HepG2 (cell line): ENCODE data around the gene SLC35B2. TPM values are rescaled to one million over a fixed set of nuclear protein-coding genes. Genes with fewer than 3 reads are reported as not detected.

Experiments used
- ELF4 ChIP-seq: sonication (generic); formaldehyde crosslinking; IDR thresholded peaks from 2 replicates; pipeline ENCODE4 v1.5.0; 2020; ENCODE audit warnings: missing genetic modification reagents, mild to moderate bottlenecking, moderate library complexity, borderline replicate concordance
- FIP1L1 ChIP-seq: fragments of 200-400 bp; formaldehyde crosslinking; IDR thresholded peaks from 2 replicates; pipeline ENCODE4 v1.6.1; 2018; ENCODE audit warnings: low read depth, mild to moderate bottlenecking, low read length, moderate library complexity, borderline replicate concordance; ENCODE audit not compliant: insufficient read depth
- HDAC6 ChIP-seq: fragments of 200-600 bp; sonication (generic); IDR thresholded peaks from 2 replicates; pipeline ENCODE4 v1.7.0; 2017; ENCODE audit warnings: mild to moderate bottlenecking, antibody characterized with exemption, low read length, low read depth
- MIER2 ChIP-seq: IDR thresholded peaks from 2 replicates; pipeline ENCODE4 v1.6.1; 2016; ENCODE audit warnings: missing biosample characterization, missing genetic modification reagents
- PTBP1 ChIP-seq: fragments of 200-400 bp; formaldehyde crosslinking; IDR thresholded peaks from 2 replicates; pipeline ENCODE4 v1.6.1; 2018; ENCODE audit warnings: low read length, low read depth; ENCODE audit not compliant: poor library complexity, severe bottlenecking
- RBFOX2 ChIP-seq: fragments of 200-400 bp; formaldehyde crosslinking; IDR thresholded peaks from 2 replicates; pipeline ENCODE4 v1.6.1; 2017; ENCODE audit warnings: low read depth, mild to moderate bottlenecking, low read length
- ZNF124 ChIP-seq: sonication (generic); formaldehyde crosslinking; IDR thresholded peaks from 2 replicates; pipeline ENCODE4 v1.4.0; 2020; ENCODE audit warnings: missing genetic modification reagents
- ZNF367 ChIP-seq: sonication (generic); formaldehyde crosslinking; IDR thresholded peaks from 2 replicates; pipeline ENCODE4 v1.4.0; 2020; ENCODE audit warnings: missing genetic modification reagents, borderline replicate concordance
- ZNF430 ChIP-seq: sonication (generic); formaldehyde crosslinking; IDR thresholded peaks from 2 replicates; pipeline ENCODE4 v1.9.0; 2021; ENCODE audit warnings: mild to moderate bottlenecking, missing genetic modification reagents
- ZNF589 ChIP-seq: sonication (generic); formaldehyde crosslinking; conservative IDR thresholded peaks from 2 replicates; pipeline ENCODE4 v1.8.0; 2022; ENCODE audit warnings: mild to moderate bottlenecking, moderate library complexity, missing genetic modification reagents
- ZNF607 ChIP-seq: sonication (generic); formaldehyde crosslinking; IDR thresholded peaks from 2 replicates; pipeline ENCODE4 v1.5.1; 2020; ENCODE audit warnings: missing genetic modification reagents, mild to moderate bottlenecking, borderline replicate concordance
- polyA plus RNA-seq, 8 experiments: library from polyadenylated mRNA; depleted of rRNA in 3 of 8; stranded (reverse) in 7 of 8; unstranded in 1 of 8; fragments of >200 nt; fragmentation: Illumina TruSeq in 4 of 8; extraction: Trizol in 4 of 8; gene quantifications; 2 replicates each; pipeline versions ENCODE4 v1.2.1 to v1.2.3, GENCODE V29; 2011 to 2016; ENCODE audit warnings: low read depth in 4 of 8, missing spikeins in 1 of 8, mixed read lengths in 1 of 8; ENCODE audit not compliant: insufficient read depth in 1 of 8
- total RNA-seq, 5 experiments: library from RNA; depleted of rRNA; stranded (reverse); fragments of >200 nt; fragmentation: Illumina TruSeq; extraction: Trizol; gene quantifications; 2 replicates each; pipeline ENCODE4 v1.2.3, GENCODE V29; 2016; ENCODE audit warnings: low read depth in 1 of 5
- TF ChIP-seq, protein P1 (sequence below): sonication (generic); formaldehyde crosslinking; IDR thresholded peaks from 2 replicates; pipeline ENCODE4 v1.4.0; 2020; ENCODE audit warnings: low read depth, mild to moderate bottlenecking, missing genetic modification reagents
- TF ChIP-seq, protein P2 (sequence below): sonication (generic); formaldehyde crosslinking; IDR thresholded peaks from 2 replicates; pipeline ENCODE4 v1.4.0; 2020; ENCODE audit warnings: missing genetic modification reagents
- TF ChIP-seq, protein P3 (sequence below): IDR thresholded peaks from 2 replicates; pipeline ENCODE4 v1.6.1; 2016; ENCODE audit warnings: low read depth
- TF ChIP-seq, protein P4 (sequence below): IDR thresholded peaks from 2 replicates; pipeline ENCODE4 v1.6.1; 2016; ENCODE audit warnings: mild to moderate bottlenecking
- TF ChIP-seq, protein P5 (sequence below): sonication (generic); formaldehyde crosslinking; IDR thresholded peaks from 2 replicates; pipeline ENCODE4 v1.8.0; 2022; ENCODE audit warnings: missing genetic modification reagents, mild to moderate bottlenecking, borderline replicate concordance
- TF ChIP-seq, protein P6 (sequence below): sonication (generic); formaldehyde crosslinking; IDR thresholded peaks from 2 replicates; pipeline ENCODE4 v1.5.0; 2020; ENCODE audit warnings: missing genetic modification reagents
- TF ChIP-seq, protein P7 (sequence below): IDR thresholded peaks from 2 replicates; pipeline ENCODE4 v1.6.1; 2018; ENCODE audit warnings: missing genetic modification reagents

SLC35B2 gene
- total and polyA plus RNA-seq, 2 of the 13 experiments (the other 11 are each of a cell fraction or from before 2014, with no cell fraction given): 61.1 to 148 TPM

DNA sequence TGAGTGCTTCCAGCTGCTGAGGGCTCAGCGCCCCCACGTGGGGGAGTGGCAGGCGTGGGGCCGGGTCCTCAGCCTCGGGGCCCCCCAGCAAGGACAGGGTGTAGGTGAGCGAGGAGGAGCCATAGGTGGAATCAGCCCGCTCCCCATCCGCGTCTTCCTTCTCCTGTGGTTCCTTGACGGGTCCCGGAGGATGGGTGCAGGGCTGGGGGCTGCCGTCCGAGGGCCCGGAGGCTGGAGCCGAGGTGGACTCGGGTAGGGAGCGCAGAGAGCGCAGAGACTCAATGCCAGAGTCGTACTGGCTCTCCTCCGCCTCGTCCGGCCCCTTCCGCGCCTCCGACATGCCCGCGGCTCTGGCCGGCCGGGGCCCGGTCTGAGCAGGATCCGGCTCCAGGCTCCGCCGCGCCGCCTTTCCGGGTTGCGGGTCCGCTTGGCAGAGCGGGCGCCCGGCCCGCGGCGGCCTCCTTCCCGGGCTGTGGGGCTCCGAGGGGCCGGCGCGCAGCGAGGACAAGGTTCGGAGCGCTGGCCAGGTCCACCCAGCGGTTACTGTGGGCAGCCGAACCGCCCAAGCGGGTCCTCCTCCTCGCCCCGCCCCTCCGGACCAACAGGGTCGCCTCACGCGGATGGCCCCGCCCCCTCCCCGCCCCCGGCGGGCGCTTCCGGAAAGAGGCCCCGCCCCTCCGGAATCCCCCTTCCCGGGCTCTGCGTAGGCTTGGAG is 7.8 kb upstream of the SLC35B2 start, which contains the start of gene NFKBIE (continued):
- TF ChIP-seq, protein P1, sequence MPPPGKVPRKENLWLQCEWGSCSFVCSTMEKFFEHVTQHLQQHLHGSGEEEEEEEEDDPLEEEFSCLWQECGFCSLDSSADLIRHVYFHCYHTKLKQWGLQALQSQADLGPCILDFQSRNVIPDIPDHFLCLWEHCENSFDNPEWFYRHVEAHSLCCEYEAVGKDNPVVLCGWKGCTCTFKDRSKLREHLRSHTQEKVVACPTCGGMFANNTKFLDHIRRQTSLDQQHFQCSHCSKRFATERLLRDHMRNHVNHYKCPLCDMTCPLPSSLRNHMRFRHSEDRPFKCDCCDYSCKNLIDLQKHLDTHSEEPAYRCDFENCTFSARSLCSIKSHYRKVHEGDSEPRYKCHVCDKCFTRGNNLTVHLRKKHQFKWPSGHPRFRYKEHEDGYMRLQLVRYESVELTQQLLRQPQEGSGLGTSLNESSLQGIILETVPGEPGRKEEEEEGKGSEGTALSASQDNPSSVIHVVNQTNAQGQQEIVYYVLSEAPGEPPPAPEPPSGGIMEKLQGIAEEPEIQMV (CRISPR knock-in tag): no peak
- TF ChIP-seq ZNF367 (CRISPR knock-in tag): no peak
- TF ChIP-seq FIP1L1: no peak
- TF ChIP-seq, protein P2, sequence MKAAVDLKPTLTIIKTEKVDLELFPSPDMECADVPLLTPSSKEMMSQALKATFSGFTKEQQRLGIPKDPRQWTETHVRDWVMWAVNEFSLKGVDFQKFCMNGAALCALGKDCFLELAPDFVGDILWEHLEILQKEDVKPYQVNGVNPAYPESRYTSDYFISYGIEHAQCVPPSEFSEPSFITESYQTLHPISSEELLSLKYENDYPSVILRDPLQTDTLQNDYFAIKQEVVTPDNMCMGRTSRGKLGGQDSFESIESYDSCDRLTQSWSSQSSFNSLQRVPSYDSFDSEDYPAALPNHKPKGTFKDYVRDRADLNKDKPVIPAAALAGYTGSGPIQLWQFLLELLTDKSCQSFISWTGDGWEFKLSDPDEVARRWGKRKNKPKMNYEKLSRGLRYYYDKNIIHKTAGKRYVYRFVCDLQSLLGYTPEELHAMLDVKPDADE (CRISPR knock-in tag): no peak
- TF ChIP-seq, protein P3, sequence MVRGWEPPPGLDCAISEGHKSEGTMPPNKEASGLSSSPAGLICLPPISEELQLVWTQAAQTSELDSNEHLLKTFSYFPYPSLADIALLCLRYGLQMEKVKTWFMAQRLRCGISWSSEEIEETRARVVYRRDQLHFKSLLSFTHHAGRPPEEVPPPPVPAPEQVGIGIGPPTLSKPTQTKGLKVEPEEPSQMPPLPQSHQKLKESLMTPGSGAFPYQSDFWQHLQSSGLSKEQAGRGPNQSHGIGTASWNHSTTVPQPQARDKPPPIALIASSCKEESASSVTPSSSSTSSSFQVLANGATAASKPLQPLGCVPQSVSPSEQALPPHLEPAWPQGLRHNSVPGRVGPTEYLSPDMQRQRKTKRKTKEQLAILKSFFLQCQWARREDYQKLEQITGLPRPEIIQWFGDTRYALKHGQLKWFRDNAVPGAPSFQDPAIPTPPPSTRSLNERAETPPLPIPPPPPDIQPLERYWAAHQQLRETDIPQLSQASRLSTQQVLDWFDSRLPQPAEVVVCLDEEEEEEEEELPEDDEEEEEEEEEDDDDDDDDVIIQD: no peak
- TF ChIP-seq ZNF589 (CRISPR knock-in tag): no peak
- peak; percentile 74; the same call in 1 of the 2 replicates for TF ChIP-seq ZNF430 (CRISPR knock-in tag)
- no peak for TF ChIP-seq ELF4 (CRISPR knock-in tag)
- no peak; the same call in 1 of the 2 replicates for TF ChIP-seq ZNF124 (CRISPR knock-in tag)
- 0 out of 2 replicates have a peak, but pooled peaks have one; percentile 40 for TF ChIP-seq MIER2
- TF ChIP-seq, protein P4, sequence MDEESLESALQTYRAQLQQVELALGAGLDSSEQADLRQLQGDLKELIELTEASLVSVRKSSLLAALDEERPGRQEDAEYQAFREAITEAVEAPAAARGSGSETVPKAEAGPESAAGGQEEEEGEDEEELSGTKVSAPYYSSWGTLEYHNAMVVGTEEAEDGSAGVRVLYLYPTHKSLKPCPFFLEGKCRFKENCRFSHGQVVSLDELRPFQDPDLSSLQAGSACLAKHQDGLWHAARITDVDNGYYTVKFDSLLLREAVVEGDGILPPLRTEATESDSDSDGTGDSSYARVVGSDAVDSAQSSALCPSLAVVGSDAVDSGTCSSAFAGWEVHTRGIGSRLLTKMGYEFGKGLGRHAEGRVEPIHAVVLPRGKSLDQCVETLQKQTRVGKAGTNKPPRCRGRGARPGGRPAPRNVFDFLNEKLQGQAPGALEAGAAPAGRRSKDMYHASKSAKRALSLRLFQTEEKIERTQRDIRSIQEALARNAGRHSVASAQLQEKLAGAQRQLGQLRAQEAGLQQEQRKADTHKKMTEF (CRISPR knock-in tag): peak; percentile 28; the same call in 1 of the 2 replicates
- TF ChIP-seq RBFOX2: peak; percentile 89
- TF ChIP-seq HDAC6: no peak
- TF ChIP-seq, protein P5, sequence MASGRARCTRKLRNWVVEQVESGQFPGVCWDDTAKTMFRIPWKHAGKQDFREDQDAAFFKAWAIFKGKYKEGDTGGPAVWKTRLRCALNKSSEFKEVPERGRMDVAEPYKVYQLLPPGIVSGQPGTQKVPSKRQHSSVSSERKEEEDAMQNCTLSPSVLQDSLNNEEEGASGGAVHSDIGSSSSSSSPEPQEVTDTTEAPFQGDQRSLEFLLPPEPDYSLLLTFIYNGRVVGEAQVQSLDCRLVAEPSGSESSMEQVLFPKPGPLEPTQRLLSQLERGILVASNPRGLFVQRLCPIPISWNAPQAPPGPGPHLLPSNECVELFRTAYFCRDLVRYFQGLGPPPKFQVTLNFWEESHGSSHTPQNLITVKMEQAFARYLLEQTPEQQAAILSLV: no peak
- TF ChIP-seq, protein P6, sequence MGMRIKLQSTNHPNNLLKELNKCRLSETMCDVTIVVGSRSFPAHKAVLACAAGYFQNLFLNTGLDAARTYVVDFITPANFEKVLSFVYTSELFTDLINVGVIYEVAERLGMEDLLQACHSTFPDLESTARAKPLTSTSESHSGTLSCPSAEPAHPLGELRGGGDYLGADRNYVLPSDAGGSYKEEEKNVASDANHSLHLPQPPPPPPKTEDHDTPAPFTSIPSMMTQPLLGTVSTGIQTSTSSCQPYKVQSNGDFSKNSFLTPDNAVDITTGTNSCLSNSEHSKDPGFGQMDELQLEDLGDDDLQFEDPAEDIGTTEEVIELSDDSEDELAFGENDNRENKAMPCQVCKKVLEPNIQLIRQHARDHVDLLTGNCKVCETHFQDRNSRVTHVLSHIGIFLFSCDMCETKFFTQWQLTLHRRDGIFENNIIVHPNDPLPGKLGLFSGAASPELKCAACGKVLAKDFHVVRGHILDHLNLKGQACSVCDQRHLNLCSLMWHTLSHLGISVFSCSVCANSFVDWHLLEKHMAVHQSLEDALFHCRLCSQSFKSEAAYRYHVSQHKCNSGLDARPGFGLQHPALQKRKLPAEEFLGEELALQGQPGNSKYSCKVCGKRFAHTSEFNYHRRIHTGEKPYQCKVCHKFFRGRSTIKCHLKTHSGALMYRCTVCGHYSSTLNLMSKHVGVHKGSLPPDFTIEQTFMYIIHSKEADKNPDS: no peak
- peak; percentile 85 for TF ChIP-seq ZNF607
- TF ChIP-seq, protein P7, sequence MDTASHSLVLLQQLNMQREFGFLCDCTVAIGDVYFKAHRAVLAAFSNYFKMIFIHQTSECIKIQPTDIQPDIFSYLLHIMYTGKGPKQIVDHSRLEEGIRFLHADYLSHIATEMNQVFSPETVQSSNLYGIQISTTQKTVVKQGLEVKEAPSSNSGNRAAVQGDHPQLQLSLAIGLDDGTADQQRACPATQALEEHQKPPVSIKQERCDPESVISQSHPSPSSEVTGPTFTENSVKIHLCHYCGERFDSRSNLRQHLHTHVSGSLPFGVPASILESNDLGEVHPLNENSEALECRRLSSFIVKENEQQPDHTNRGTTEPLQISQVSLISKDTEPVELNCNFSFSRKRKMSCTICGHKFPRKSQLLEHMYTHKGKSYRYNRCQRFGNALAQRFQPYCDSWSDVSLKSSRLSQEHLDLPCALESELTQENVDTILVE (CRISPR knock-in tag): no peak
- no peak for TF ChIP-seq PTBP1
